GM21717 (cell line): ENCODE measurements around the gene FBXO38.
A peak's percentile ranks its signal among the peaks of the same experiment; 100 is the strongest.

Source experiments
- ATAC-seq: cut with Tn5 transposase; IDR thresholded peaks from one replicate; pipeline ENCODE4 v1.9.1; 2021; ENCODE audit warnings: mild to moderate bottlenecking, moderate library complexity; ENCODE audit not compliant: unreplicated experiment

The FBXO38 gene

DNA sequence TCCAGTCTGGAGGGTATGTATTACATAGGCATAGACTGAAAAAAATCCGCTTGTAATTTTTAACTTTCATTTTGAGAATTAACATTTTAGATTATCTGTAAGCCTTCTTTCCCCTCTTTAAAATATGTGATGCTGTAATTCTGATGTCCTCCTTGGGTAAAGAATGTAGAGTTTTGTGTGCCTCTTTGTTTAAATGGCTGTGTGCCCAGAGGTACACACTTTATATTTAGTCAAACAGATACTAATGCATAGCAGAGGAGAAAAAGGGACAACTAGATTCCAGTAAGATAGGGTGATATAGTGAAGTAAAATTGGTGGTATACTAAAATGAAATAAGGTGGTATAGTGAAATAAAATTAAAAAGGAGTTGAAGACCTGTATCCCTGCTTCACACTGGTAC, 1.3 kb downstream of the FBXO38 start:
- no peak for ATAC-seq

DNA sequence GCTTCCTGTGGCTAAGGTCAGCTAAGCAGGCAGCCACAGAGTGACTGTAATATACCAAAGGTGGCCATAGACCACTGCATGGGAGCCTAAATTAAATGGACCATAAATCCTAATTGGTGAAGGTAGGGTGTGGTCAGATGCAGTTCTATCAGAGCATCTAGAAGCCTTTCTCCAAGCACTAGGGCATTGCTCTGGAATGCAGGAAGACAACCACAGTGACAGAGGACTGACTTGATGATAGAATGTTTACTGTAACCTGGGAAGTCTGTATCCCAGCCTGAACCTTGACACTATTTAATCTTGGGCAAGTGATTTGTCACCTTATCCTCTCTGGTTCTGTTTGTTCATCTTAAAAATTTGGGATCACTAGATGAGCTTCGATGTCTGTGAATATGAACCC, 2.3 kb downstream of the FBXO38 start:
- no peak for ATAC-seq

DNA sequence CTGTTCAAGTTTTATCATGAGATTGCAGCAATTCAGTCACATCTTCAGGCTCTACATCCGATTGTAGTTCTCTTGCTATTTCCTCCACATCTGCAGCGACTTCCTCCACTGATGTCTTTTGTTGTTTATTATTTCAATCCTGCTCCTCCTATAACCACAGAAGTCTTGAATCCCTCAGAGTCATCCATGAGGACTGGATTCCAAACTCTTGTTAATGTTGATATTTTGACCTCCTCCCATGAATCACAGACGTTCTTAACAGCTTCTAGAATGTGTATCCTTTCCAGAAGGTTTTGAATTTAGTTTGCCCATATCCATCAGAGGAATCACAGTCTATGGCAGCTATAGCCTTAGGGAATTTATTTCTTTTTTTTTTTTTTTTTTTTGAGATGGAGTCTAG, 3.6 kb downstream of the FBXO38 start:
- no peak for ATAC-seq

DNA sequence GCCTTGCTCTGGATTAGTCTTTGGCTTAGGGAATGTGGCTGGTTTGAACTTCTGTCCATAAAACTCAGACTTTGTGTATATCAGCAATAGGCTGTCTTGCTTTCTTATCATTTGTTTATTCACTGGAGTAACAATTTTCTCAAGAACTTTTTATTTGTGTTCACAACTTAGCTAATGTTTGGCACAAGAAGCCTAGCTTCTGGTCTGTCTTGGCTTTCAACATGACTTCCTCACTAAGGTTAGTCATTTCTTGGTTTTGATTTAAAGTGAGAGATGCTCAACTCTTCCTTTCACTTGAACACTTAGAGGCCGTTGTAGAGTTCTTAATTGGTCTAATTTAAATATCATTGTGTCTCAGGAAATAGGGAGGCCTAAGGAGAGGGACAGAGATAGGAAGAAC, 4.9 kb downstream of the FBXO38 start:
- no peak for ATAC-seq

DNA sequence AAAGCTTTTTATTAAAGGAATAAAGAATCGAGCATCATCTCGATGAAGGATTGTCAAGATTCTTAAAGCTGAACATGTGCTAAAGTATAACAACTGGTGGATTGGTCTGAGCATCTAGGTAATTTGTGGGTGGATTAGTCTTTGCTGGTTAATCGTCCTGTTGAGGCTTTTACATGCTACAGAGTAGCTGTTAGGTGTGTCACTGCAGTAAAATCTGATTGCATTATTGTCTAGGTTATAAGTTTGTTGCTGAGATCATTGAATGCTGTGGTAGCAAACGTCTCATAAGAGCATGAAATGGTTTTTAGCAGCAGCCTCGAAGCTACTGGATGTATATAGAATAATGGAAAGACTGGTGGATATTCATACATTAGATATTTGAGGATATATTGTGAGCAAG, 7.2 kb downstream of the FBXO38 start:
- no peak for ATAC-seq

DNA sequence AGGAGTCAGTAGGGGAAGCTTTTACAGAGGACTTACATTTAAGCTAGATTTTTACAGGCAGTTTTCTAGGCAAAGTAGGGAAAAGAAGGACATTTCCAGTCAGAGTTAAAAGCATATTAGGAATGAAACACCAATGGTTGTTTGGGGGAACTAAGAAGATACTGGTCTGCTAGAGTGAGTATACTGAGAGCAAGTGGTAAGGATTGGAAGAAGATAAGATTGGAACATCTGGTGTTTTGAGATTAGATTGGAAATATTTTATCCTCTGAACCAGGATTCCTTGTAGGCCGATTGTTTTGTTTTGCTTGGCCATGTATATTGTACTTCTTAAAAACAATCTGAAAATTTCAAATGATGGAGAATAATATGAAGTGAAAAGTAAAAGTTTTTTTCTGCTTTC, 7.7 kb downstream of the FBXO38 start:
- no peak for ATAC-seq

DNA sequence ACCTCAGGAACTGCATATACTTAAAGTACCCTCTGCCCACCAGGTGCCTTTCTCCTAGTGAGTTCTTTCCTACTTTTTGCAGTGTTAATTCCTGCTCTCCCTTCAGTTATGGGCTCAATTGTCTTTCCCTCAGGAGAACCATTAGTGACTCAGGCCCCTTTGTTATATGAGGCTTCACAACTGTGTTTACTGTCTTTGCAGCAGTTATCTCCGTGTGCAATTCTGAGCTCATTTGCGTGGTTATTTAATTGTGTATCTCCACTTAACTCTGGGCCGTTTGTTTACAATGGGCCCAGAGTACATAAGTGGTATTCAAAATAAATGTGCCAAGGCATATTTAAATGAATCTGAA, 9.6 kb downstream of the FBXO38 start:
- no peak for ATAC-seq

DNA sequence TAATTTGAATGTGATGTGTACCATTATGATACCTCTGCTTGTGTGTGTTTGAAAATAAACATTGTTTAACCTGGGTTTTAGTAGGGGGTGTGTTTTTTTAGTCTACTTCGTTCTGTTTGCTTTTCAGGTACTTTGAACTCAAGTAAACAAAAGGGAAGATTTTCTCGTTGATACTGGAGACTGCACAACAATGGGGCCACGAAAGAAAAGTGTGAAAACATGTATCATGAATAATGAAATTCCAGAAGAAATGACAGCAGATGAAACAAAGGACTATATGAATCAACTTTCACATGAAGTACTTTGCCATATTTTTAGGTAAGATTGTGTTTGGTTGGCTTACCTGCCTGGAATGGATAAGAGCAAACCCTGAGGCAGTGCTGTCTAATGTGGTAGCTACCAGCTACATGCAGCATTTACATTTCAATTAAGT, 10.8 kb downstream of the FBXO38 start:
- no peak for ATAC-seq

DNA sequence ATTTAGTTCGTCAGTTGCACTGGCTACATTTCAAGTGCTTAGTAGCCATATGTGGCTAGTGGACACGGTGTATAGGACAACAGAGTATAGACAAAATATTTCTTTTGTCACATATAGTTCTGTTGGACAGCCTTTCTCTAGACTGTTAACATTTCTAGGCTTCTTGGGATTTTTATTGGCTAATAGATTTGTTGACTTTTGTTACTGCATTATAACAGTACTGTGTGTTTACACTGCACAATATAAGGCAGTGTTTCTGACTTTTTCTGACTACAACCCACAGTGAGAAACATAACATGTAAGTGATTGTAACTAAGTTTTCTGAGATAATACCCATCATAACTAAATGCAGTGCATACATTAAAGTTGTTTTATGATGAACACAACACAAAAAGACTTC, 11.3 kb downstream of the FBXO38 start:
- ATAC-seq, result no peak

DNA sequence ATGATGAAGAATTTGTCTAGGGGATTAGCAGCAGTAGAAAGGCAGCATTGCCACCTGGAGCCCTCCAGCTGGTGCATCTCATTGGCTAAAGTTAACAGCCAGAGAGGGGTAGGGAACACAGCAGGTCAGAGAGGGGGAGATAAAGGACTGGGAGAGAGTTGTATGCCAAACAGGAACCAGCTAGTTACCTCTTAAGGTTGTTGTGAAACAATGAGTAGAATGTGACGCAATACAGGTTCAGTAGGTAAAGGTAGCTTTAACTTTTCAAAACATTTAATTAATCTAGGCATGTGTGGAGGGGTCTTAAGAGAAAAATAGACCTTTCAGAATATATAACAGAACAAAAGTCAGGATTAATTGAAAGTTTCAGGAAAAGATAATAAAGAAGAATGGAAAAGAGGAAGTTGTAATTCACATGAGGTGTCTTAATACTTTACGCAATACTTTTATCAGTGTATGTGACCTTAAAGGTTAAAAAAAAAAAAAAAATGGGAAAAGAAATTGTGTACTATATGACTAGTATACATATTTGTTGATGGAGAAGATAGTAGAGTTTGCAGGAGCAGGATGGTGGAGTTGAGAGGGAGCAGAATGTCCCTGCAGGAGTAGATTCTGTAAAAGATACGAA, 14.3 kb downstream of the FBXO38 start:
- ATAC-seq, result no peak

DNA sequence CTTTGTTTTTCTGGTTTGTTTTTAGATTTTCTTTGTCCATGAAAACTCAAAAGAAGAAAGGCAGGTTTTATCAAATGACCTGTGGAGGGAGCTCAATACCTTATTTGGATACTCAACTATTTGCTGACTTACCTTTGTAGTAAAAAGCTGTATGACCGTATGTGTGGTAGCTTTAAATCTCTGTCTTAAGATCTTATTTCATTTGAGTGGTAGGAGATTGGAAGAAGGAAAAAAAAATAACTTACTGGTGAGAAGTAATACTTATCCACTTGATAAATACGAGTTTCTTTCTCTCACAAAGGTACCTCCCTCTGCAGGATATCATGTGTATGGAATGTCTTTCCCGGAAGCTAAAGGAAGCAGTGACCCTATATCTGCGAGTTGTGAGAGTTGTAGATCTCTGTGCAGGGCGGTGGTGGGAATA, 15.0 kb downstream of the FBXO38 start:
- ATAC-seq, result no peak

DNA sequence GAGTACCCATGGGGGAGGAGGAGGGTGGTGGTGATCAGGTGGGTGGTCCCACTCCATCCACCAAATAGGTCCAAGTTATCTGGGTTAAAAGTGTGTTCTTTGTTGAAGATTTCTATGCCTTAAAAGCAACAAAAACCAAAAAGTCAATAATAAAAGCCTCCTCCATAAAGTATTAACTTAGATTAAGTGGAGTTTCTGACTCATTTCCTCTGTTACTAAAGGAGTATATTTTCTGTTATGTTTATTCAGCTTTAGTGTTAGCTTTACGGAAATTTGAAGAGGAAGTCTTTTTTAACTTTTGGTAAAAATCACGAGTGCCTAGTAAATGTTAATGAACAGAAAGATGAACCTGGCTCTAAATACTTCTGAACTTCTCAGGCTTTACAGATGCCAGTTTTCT, 17.8 kb downstream of the FBXO38 start:
- ATAC-seq, result no peak

DNA sequence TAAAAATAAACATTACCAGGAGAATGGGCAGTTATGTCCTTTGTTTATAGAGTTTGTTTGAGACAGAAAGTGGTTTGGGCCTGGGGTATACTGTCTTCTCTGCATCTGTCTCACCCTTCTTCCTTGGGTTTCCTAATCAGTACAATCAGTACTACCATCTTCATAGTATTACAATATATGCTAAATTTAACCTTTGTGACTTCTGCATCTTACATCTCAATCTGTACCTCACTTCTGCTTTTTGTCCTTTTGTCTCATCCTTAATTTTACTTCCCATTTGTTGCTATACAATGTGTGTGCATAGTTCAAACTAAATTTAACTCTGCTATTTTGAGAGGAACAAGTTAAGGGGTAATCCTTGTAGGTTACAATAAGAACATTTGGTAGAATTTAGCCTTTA, 19.6 kb downstream of the FBXO38 start:
- ATAC-seq, result peak; percentile 89

DNA sequence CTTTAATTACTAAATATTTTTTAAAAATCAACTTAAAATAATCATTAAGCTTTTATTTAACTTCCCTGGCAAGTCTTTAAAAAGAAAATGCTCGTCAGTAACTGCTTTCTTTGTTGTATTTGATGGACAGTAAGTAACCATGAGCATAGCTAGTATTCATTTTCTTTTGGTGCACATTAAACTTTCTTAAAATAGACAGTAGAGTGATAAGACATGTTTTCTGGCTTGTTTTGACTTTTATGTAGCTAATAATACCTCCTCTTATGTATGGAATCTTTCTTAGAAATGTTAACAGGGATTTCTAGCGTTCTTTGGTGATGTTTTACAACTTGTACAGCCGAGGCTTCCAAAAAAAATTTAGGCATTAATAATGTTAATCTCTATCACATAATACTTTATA, 22.6 kb downstream of the FBXO38 start:
- ATAC-seq, result no peak

DNA sequence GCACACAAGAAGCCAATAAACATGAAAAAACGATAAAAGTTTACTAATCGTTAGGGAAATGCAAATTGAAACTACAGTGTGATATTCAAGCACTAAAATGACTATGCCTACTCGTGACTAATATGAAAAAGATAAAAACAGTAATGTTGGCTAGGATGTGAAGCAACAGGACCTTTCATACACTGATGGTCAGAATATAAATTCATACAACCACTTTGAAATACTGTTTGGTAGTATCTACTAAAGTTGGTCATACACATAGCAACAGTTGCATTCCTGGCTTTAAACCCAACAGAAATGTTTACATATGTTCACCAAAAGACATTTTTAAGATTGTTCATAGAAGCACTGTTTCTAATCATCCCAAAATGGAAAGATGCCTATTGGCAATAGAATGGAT, 24.3 kb downstream of the FBXO38 start:
- ATAC-seq, result no peak

DNA sequence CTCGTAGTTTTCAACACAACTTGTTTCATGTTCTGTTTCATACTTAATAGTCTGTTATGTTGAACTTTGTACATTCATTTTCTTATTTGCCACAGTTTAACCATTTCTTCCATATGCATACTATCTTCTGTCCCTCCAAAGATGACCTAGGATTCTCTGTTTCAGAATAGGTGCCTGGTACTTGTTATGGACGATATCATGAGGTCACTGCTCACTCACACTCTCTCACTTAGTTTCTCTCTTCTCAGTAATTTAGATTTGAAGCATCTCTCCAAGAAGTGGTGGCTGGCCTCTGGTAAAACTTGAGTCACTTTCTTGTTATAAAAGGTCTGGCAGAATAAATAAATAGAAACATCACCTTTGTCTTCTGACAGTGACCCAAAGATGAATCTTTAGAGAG, 28.4 kb downstream of the FBXO38 start:
- no peak for ATAC-seq

DNA sequence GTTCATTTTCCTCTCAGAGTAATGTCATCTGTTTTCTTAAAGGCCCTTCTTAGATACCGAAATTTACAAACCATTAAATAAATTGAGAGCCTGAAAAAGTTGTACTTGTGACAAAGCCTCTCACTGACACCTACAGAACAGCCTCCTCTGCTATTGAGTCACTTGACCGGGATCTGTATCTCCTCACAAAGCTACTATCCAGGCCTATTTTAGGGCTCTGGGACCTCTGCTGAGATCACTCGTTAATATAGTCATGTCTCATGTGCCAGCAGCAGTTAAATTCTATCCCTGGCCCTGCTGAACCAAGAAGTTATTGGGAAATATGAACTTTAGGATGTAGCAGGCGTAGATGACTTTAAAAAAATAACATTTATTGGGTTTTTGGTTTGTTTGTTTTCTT, 31.1 kb downstream of the FBXO38 start:
- no peak for ATAC-seq

DNA sequence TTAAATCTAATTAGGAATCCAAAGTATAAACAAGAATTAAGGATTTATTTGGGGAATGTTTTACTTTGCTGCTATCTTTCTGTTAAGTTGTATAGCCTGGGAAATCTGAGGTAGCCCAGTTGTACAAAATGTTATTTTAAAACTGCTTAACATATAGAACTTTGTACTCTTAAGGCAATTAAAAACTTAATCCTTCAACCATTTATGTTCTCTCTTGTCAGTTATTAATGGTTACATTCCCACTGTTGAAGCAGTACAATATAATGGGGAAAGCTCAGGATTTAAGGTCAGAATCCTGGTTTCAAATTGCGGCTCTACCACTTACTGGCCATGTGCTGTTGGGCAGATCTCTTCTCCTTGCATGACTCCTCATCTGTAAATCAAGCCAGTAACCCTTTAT, 32.7 kb downstream of the FBXO38 start:
- ATAC-seq, result no peak

DNA sequence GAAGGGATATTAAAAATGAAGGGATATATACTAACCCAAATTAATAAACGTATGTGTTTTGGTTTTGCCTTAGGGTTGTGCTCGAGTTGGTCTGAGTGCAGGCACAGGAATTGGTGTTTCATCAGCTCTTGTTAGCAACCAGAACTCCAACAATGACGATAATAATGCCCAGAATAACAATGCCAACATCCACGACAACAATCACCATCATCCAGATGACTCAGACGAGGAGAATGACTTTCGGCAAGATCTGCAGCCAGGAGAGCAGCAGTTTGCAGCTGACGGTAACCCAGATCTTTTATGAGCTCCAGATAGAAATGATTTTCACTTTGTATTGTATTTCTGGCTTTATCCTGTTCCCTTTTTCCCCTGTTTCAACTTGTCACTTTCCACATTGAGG, 33.2 kb downstream of the FBXO38 start:
- ATAC-seq, result no peak

DNA sequence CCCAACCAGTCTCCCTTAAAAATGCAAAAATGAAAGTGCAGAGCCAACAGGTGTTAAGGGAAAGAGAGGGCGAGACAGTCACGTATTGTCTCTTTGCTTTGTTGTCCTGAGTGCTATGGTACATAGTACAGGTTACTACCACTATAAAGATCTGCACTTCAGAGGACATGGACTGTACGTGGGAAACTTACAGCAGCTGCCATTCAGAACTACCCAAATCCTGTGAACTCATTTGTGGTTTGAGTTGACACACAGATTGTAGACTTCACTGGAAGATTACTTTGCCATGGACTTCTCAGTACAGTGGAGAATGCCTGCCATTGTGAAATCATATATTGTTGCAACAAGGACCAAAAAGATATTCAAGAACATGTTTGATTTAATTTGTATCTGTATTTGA, 34.8 kb downstream of the FBXO38 start:
- ATAC-seq, result no peak

DNA sequence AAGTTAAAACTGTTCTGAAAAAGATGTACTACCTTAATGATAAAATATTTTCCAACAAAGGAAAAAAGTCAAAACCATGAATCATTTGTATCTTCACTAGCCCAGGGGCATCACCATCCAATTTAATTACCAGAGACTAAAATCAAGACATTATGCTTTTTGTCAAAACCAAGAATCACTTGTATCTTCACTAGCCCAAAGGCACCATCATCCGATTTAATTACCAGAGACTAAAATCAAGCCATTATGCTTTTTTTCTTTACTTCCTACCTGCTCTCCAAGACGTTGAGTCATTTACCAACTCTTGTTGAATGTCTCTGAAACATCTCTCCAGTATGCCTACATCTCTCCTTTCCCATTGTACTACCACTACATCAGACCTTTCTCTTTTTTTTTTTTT, 37.9 kb downstream of the FBXO38 start:
- no peak for ATAC-seq

DNA sequence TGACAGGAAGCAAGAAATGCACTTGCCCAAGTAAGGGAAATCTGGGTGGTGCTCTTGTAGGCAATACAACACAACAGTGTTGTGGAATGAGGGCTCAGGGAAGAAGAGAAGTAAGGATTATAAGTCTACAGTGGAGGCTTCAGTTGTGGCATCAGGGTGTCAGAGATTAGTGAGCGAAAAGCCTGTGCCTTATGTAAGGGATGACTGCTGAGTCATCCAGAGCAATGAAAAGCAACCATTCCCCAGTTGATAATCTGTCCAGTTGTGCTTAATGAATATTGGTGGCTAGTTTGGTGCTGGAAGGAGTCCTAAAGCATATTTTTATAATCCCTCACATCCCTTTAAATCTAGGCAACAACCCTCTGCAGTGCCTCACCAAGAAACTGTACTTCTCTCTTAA, 42.0 kb downstream of the FBXO38 start:
- ATAC-seq, result no peak

DNA sequence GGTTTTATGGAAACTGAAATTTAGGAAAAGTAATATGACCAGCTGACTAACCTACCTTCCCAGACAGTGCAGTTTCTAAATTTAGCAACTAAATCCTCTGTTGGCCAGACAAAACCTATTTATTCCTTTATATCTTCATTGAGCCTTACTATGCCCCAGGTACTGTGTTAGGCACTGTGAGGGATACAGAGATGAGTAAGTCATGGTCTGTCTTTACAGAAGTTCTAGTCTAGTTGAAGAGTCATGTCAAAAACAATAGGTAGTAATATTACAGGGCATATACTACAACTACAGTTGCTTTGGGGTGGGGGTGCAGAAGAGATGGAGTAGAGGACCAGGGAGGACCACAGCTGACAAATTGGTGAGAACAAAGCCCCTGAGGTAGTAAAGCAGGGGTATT, 42.8 kb downstream of the FBXO38 start:
- ATAC-seq, result no peak
